Osteocyte (in vitro differentiated cells): ENCODE measurements around the gene RGS3. TPM values are rescaled to one million over a fixed set of nuclear protein-coding genes. Genes with fewer than 3 reads are reported as not detected.

Experiments
- DNase-seq: peaks from one replicate; pipeline ENCODE4 v3.0.0; 2021; ENCODE audit warnings: mixed read lengths; ENCODE audit not compliant: unreplicated experiment; ENCODE audit errors: extremely low spot score
- H3K27ac Mint-ChIP-seq: one replicate; pipeline ENCODE4 v1.8.0; 2021; ENCODE audit warnings: mild to moderate bottlenecking, mixed read lengths; ENCODE audit not compliant: unreplicated experiment
- H3K27me3 Mint-ChIP-seq: one replicate; pipeline ENCODE4 v1.8.0; 2021; ENCODE audit warnings: mixed read lengths; ENCODE audit not compliant: unreplicated experiment
- H3K36me3 Mint-ChIP-seq: one replicate; pipeline ENCODE4 v1.8.0; 2021; ENCODE audit warnings: mixed read lengths; ENCODE audit not compliant: unreplicated experiment
- H3K4me1 Mint-ChIP-seq: one replicate; pipeline ENCODE4 v1.8.0; 2021; ENCODE audit warnings: mixed read lengths; ENCODE audit not compliant: unreplicated experiment
- H3K4me3 Mint-ChIP-seq: one replicate; pipeline ENCODE4 v1.8.0; 2021; ENCODE audit warnings: mild to moderate bottlenecking, moderate library complexity, mixed read lengths; ENCODE audit not compliant: unreplicated experiment
- H3K9me3 Mint-ChIP-seq: one replicate; pipeline ENCODE4 v1.8.0; 2021; ENCODE audit warnings: mixed read lengths; ENCODE audit not compliant: unreplicated experiment
- CTCF ChIP-seq: fragments of 200-600 bp; sonication (generic); IDR thresholded peaks from 2 replicates; pipeline ENCODE4 v1.5.0; 2021; ENCODE audit warnings: antibody characterized with exemption, mild to moderate bottlenecking, moderate library complexity
- total RNA-seq: library from RNA; stranded (reverse); gene quantifications from 2 replicates; pipeline ENCODE4 v1.2.1, GENCODE V29; 2021

RGS3 gene
- total RNA-seq, 1 donor from 2014 or later: 67.8 TPM

GRCh38 chr9:113456235-113456634 is 7.3 kb upstream of the RGS3 start:
- no peaks in the 10 kb centered on the region for H3K36me3 Mint-ChIP-seq
- no peaks in the 10 kb centered on the region for H3K9me3 Mint-ChIP-seq
- H3K4me3 Mint-ChIP-seq: no peak overlapping the region
- no peak for TF ChIP-seq CTCF
- peak overlapping the region; percentile 95 for H3K27ac Mint-ChIP-seq
- peaks cover 30% of the 10 kb centered on the region for H3K4me1 Mint-ChIP-seq
- peaks cover 3% of the 10 kb centered on the region for H3K27me3 Mint-ChIP-seq
- no peak for DNase-seq

GRCh38 chr9:113461285-113461684 is 2.2 kb upstream of the RGS3 start:
- Mint-ChIP-seq H3K4me3 (no peak overlapping the region), H3K36me3 (no peaks in the 10 kb centered on the region), H3K27ac (no peak overlapping the region), H3K9me3 (no peaks in the 10 kb centered on the region), H3K27me3 (peaks cover 14% of the 10 kb centered on the region), H3K4me1 (peaks cover 11% of the 10 kb centered on the region)
- no peak for TF ChIP-seq CTCF
- peak; percentile 57 for DNase-seq

GRCh38 chr9:113461943-113462342 is 1.6 kb upstream of the RGS3 start:
- Mint-ChIP-seq H3K27me3 (peaks cover 14% of the 10 kb centered on the region), H3K9me3 (no peaks in the 10 kb centered on the region), H3K36me3 (no peaks in the 10 kb centered on the region), H3K4me1 (peaks cover 8% of the 10 kb centered on the region), H3K27ac (no peak overlapping the region), H3K4me3 (no peak overlapping the region)
- no peak for TF ChIP-seq CTCF
- DNase-seq: peak; percentile 30

GRCh38 chr9:113462781-113463286 is 693 bp upstream of the RGS3 start:
- Mint-ChIP-seq H3K4me1 (peaks cover 3% of the 10 kb centered on the region), H3K9me3 (no peaks in the 10 kb centered on the region), H3K36me3 (peaks cover under 1% of the 10 kb centered on the region), H3K27me3 (peaks cover 14% of the 10 kb centered on the region), H3K27ac (no peak overlapping the region), H3K4me3 (no peak overlapping the region)
- DNase-seq: peak; percentile 64
- no peak for TF ChIP-seq CTCF

GRCh38 chr9:113464286-113464660 is 746 bp downstream of the RGS3 start:
- H3K4me3 Mint-ChIP-seq: no peak overlapping the region
- TF ChIP-seq CTCF: no peak
- peaks cover 3% of the 10 kb centered on the region for H3K36me3 Mint-ChIP-seq
- peaks cover 4% of the 10 kb centered on the region for H3K9me3 Mint-ChIP-seq
- peaks cover 5% of the 10 kb centered on the region for H3K4me1 Mint-ChIP-seq
- H3K27ac Mint-ChIP-seq: no peak overlapping the region
- peaks cover 14% of the 10 kb centered on the region for H3K27me3 Mint-ChIP-seq
- DNase-seq: peak; percentile 74
